SH-SY5Y (cell line): ENCODE measurements around the gene GPR157.

Source experiments
- GATA2 ChIP-seq: IDR thresholded peaks from 2 replicates; pipeline ENCODE4 v1.6.1; 2011; ENCODE audit warnings: mild to moderate bottlenecking, low read depth, low read length
- GATA3 ChIP-seq: IDR thresholded peaks from 2 replicates; pipeline ENCODE4 v1.6.1; 2011; ENCODE audit warnings: low read depth, mild to moderate bottlenecking, low read length, moderate library complexity

DNA sequence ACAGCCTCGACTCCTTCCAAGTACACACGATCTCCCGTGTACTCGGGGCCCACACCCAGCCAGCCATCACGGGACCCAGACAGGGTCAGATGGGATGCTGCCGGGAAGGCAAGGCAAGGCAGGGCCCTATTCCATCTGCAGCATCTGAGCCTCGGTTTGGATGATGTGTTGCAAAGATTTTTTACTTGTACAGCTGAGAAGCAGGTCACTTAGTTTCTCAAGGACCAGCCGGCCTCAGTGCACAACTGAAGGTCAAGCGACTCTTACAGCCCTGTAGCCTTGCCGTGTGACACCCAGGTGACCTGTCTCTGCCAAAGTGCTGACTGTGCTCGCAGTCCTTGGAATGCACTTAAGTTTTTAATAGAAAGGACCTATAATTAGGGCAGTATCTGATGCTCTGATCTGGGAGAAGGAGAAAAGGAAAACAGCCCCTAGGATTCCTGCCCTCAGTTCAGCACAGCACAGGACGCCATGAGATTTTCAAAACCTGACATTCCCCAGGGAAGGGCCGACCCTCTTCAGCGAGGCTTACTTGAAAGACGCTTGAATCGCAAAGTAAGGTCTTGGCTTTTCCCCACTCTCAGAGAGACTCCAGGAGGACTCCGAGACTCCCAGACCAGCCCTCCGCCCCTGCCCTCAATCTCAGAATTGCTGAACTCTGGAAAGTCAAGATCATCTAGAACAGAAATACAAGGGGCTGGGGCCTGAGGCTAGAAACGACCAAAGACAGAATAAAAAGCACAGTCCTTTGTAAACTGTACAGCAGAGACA lies 1.3 kb downstream of the GPR157 start:
- no peak for TF ChIP-seq GATA2
- TF ChIP-seq GATA3, result no peak
